ENCODE results near the gene CREBZF.

Gene CREBZF

GRCh38 chr11:85699957-85700741 is 35.2 kb upstream of the CREBZF start:
- no peak for TF ChIP-seq CTCF (conservative IDR thresholded peaks at IDR 0.05; ENCODE audit: low read depth, low read length)
- no peak for DNase-seq (ENCODE audit: low read depth)
- no peak overlapping the region for H3K4me3 ChIP-seq (ENCODE audit: low read length)

GRCh38 chr11:85698195-85698594 is 33.3 kb upstream of the CREBZF start:
- TF ChIP-seq CTCF (conservative IDR thresholded peaks at IDR 0.05; ENCODE audit: low read depth, low read length), result no peak
- DNase-seq (ENCODE audit: low read depth), result no peak
- no peak overlapping the region for H3K4me3 ChIP-seq (ENCODE audit: low read length)

GRCh38 chr11:85697747-85698146 is 32.8 kb upstream of the CREBZF start:
- DNase-seq (ENCODE audit: low read depth), result no peak

GRCh38 chr11:85695546-85695945 is 30.6 kb upstream of the CREBZF start:
- TF ChIP-seq CTCF (conservative IDR thresholded peaks at IDR 0.05; ENCODE audit: low read depth, low read length), result no peak
- DNase-seq (ENCODE audit: low read depth), result no peak

More at GRCh38 chr11:85697747-85698146, 32.8 kb upstream of the CREBZF start:
- no peak overlapping the region for H3K4me3 ChIP-seq (ENCODE audit: low read length)
- TF ChIP-seq CTCF (conservative IDR thresholded peaks at IDR 0.05; ENCODE audit: low read depth, low read length), result no peak

GRCh38 chr11:85694385-85694980 is 29.6 kb upstream of the CREBZF start:
- H3K4me3 ChIP-seq (ENCODE audit: low read length), result no peak overlapping the region
- DNase-seq (ENCODE audit: low read depth), result no peak
- peak; percentile 70 for TF ChIP-seq CTCF (conservative IDR thresholded peaks at IDR 0.05; ENCODE audit: low read depth, low read length)

More at GRCh38 chr11:85695546-85695945, 30.6 kb upstream of the CREBZF start:
- no peak overlapping the region for H3K4me3 ChIP-seq (ENCODE audit: low read length)

- no peak within 1 kb of the TSS for H3K4me3 ChIP-seq (ENCODE audit: low read length)
- TF ChIP-seq CTCF (conservative IDR thresholded peaks at IDR 0.05; ENCODE audit: low read depth, low read length), result no peak
- peak; percentile 24 for DNase-seq (ENCODE audit: low read depth)
Observed at GRCh38 chr11:85685820-85686459, 21.0 kb upstream of the CREBZF start, which contains the start of gene CCDC89. Gene CCDC89, minus strand, starts transcription at chr11:85686195. Its CDS starts 65 bp downstream, at chr11:85686130.
